HG02970 (cell line): ENCODE measurements around the gene AIF1.
A peak's percentile ranks its signal among the peaks of the same experiment; 100 is the strongest.

Experiments used
- ATAC-seq: cut with Tn5 transposase; IDR thresholded peaks from one replicate; pipeline ENCODE4 v1.9.1; 2021; ENCODE audit warnings: mild to moderate bottlenecking, moderate library complexity, moderate number of reproducible peaks; ENCODE audit not compliant: unreplicated experiment, low FRiP score

AIF1 gene

DNA sequence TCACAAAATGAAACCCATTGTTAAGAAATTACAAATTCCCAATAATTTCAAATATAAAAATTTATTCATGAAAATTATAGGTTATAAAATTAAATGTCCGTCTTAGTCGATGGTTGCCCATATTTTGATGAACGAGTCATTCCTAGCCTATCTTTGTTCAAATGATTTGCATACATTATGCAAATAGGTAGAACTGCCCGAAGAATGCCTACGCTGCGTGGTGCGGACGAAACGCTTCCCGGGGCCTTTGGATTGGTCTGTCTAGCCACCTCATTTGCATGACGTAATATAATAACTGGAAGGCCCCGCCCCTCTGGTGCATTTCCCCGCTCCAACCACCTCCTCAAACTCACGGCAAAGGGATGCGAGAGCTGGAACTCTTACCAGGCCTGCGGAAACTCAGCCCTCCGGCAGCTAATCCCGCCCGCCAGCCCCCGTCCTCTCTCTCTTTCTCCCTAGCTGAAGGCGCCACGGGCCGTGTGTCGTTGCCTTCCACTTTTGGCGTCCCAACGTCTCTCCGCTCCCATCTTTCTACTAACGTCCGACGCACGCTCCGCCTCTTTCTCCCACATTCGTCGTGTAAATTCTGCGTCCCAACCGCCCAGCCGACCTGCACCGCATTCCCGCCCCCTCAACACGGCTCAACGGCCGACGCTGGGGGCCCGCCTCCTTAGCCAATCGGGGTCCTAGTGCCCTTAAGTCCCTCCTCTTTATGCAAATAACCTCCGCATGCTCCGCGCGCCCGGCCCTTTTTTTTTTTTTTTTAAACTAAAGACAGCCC, 5.0 kb downstream of the AIF1 start:
- ATAC-seq = peak; percentile 85

DNA sequence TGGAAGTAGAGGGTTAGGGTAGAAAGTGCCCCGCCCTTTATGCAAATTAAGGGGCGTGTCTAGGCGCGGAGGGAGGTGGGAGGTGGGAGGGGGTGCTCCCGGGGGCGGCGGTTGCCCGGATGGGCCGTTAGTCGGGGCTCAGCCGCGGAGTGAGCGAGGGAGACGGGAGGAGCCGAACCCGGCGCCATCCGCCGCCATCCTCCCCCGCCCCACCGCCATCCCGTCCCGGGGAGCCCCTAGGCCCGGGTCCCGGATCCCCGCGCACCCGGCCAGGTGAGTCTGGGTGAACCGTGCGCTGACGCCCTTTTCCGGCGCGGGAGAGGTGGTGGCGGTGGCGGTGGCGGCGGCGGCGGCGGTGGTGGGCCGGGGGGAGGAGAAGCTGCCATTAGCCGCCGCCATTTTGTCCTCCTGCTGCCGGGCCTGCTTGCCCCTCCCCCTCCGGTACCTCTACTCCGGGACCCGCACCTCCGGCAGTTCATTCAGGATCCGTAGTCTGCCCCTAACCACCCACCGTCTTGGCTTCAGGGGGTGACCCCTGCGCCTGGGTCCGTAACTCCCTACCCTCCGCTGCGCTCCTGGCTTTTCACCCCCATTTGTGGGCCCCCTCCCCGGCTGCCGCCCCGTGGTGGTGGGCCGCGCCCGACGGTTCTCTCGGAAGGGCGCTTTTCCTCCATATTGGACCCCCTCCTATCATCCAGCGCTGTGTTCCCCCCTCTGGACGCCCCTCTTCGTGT, 5.7 kb downstream of the AIF1 start, which contains the start of gene PRRC2A:
Gene PRRC2A (plus strand): TSS at position 130 of the 734 bp plus-strand sequence. CDS start 2,075 bp downstream, outside the sequence.
- ATAC-seq = peak; percentile 67

DNA sequence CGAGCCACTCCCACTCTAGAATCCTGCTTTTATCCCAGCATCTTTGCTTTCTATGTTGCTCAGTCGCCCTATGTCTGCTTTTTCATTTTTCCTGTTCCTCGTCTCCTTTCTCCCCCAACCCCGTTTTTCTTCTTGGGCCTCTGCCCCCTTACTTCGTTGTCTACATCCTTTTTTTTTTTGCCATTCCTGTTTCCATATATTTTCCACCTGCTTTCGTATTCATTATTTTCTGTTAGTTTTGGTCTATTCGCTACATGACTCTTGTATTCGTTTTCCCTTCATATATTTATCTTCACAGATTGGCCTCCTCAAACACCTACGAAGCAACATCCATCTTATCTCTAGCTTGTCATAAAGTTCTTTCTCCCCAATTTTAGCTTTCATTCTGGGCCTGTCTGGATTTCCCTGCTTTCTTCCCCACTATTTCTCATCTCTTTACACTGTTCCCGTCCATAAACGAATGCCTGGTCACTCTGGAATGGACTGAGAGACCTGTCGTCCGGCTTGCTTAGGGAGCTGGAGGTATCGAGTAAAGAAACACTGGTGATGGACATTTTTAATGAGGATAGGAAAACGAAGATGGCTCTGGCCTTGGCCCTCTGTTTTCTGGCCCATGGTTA, 6.4 kb downstream of the AIF1 start:
- ATAC-seq = no peak

DNA sequence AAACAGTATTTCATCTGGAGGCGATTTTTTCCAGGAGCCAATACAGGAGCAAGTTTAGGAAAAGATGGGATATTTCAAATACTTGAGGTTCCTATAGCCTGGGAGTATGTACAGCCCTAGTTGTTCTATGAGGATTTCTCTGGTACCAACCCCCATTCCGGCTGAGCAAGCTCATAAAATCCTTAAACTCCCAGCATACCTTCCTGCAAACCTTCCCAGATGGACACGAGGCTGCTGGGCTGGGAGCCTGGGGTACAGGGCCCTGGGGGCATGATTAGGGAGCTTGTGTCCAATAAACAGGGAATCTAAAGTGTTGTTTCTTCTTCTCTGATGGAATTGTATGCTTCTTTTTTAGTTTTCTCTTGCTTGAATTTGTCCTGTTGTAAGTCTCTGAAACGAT, 7.0 kb downstream of the AIF1 start:
- no peak for ATAC-seq

DNA sequence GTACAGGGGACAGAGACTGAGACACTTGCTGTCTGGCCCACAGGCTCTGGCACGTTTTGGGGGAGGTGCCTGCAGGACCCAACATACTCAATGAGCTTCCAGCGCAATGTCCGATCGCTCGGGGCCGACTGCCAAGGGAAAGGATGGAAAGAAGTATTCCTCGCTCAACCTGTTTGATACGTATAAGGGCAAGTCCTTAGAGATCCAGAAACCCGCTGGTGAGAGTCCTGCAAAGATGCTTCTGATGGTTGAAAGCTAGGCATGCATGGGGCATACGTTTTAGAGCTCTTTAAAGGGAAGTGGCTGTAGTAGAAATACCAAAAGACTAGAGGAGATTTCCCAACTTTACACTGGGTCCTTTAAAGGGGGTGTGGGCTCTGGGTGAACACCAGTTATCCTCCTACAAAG, 7.7 kb downstream of the AIF1 start:
- no peak for ATAC-seq

DNA sequence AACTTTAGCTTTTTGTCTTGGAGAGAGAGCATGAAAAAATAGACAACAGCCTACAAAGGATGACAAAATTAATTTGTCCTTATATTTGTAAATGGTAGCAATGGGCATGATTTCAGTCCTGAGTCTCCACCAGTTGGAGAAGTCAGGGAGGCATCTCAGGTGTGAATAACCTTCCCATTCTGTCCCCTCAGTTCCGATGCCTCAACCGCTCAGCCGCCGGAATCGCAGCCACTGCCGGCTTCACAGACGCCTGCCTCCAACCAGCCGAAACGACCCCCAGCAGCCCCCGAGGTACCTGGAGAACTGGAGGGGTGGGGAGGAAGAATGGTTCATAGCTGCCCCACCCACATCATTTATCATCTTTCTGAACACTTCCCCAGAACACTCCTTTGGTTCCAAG, 9.0 kb downstream of the AIF1 start:
- ATAC-seq = no peak

DNA sequence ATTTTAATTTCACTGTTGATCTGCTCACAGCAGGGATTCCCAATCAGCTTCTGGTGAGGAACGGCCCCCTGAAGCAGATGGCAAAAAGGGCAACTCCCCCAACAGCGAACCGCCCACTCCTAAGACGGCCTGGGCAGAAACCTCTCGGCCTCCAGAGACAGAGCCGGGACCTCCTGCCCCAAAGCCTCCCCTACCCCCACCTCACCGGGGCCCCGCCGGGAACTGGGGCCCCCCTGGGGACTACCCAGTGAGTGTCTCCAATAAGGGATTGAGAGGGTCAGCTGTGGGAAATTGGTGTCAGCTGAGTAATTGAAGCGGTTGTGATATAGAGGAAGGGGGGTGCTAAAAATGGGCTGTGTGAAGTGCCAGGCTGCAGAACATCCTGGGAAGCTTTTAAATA, 11.9 kb downstream of the AIF1 start:
- no peak for ATAC-seq

DNA sequence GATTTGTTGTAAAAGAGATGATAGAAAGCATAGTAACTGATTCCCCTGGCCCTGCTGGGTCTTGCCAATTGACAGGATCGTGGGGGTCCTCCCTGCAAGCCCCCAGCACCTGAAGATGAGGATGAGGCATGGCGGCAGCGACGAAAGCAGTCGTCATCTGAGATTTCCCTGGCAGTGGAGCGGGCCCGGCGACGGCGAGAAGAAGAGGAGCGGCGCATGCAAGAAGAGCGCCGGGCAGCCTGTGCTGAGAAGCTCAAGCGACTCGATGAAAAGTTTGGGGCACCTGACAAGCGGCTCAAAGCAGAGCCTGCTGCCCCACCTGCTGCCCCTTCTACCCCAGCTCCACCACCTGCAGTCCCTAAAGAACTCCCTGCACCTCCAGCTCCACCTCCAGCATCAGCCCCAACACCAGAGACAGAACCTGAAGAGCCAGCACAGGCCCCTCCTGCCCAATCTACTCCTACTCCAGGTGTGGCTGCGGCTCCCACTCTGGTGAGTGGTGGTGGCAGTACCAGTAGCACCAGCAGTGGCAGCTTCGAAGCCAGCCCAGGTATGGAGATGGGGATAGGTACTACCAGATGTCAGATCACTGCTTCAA, 12.8 kb downstream of the AIF1 start:
- ATAC-seq = no peak

DNA sequence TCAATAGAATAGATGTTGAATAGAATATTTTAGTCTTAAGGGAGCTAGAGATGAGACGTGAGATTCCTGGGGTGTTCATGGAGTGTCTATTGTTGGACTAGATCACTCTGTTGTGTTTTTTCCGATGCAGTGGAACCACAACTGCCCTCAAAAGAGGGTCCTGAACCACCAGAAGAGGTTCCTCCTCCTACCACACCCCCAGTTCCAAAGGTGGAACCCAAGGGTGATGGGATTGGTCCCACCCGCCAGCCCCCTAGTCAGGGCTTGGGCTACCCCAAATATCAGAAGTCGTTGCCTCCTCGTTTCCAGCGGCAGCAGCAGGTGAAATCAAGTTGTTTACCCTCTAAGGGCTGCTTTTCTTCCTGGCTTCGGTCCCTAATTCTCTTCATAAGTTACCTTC, 14.0 kb downstream of the AIF1 start:
- ATAC-seq = no peak

DNA sequence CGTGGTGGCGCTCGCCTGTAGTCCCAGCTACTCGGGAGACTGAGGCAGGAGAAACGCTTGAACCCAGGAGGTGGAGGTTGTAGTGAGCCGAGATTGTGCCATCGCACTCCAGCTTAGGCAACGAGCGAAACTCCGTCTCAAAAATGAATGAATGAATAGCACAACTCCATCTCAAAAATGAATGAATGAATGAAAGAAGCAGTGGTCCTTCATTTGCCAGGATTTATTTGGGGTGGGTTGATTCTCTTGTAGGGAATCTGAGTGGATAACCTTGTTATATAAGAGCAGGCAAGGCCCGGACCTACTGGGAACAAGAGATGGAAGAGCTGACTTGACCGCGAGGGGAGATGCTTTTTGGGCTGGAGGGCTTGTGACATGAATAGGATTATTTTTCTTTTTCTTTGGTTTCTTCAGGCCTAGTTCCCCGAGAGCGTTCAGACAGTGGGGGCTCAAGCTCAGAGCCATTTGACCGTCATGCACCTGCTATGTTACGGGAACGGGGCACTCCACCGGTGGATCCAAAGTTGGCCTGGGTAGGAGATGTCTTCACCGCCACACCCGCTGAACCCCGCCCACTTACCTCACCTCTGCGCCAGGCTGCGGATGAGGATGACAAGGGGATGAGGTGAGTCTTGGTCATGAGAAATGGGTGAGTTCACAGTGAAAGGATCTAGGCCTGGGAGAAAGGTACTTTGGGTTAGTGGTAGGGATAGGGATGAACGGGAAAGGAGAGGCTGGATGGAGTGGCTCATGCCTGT, 15.3 kb downstream of the AIF1 start:
- ATAC-seq = no peak

DNA sequence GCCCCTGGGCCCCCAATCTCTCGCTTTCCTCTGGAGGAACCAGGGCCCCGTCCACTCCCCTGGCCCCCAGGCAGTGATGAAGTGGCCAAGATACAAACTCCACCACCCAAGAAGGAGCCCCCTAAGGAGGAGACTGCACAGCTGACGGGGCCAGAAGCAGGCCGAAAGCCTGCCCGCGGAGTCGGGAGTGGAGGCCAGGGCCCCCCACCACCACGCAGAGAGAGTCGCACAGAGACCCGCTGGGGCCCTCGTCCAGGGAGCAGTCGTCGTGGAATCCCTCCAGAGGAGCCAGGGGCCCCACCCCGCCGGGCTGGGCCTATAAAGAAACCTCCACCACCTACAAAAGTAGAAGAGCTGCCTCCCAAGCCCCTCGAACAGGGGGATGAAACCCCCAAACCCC, 16.2 kb downstream of the AIF1 start:
- no peak for ATAC-seq

DNA sequence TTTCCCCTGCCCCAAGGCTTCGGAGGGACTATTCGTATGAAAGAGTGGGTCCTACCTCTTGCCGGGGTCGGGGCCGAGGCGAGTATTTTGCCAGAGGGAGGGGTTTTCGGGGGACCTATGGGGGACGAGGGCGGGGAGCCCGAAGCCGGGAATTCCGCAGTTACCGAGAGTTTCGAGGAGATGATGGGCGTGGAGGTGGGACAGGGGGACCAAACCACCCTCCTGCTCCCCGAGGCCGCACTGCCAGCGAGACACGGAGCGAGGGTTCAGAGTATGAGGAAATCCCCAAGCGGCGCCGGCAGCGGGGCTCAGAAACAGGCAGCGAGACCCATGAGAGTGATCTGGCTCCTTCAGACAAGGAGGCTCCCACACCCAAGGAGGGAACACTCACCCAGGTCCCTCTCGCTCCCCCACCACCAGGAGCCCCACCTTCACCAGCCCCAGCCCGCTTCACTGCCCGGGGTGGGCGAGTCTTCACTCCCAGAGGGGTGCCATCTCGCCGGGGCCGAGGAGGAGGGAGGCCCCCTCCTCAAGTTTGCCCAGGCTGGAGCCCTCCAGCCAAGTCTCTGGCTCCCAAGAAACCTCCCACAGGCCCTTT, 16.7 kb downstream of the AIF1 start:
- ATAC-seq = no peak

DNA sequence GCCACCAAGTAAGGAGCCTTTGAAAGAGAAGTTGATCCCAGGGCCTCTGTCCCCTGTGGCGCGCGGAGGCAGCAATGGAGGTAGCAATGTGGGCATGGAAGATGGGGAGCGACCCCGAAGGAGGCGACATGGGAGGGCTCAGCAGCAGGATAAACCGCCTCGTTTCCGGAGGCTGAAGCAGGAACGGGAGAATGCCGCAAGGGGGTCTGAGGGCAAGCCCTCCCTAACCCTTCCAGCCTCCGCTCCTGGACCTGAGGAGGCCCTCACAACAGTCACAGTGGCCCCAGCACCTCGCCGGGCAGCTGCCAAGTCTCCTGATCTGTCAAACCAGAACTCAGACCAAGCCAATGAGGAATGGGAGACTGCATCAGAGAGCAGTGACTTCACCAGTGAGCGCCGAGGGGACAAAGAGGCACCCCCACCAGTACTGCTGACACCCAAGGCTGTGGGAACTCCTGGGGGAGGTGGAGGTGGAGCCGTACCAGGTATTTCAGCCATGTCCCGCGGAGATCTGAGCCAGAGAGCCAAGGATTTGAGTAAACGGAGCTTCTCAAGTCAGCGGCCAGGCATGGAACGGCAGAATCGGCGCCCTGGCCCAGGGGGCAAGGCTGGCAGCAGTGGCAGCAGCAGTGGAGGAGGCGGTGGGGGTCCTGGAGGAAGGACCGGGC, 17.4 kb downstream of the AIF1 start:
- no peak for ATAC-seq

DNA sequence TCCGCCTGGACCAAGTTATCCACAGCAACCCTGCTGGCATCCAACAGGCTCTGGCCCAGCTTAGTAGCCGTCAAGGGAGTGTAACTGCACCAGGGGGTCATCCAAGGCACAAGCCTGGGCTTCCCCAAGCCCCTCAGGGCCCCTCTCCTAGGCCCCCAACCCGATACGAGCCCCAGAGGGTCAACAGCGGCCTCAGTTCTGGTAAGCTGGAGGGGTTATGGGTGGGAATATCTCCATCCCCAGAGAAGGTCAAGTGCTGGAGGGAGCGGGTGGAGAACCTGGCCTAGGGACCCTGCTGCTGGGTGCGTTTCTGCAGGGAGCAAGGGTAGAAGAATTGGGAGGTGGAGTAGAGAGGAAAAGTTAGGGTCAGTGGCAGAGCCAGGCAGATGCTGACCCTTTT, 18.4 kb downstream of the AIF1 start:
- ATAC-seq = no peak

DNA sequence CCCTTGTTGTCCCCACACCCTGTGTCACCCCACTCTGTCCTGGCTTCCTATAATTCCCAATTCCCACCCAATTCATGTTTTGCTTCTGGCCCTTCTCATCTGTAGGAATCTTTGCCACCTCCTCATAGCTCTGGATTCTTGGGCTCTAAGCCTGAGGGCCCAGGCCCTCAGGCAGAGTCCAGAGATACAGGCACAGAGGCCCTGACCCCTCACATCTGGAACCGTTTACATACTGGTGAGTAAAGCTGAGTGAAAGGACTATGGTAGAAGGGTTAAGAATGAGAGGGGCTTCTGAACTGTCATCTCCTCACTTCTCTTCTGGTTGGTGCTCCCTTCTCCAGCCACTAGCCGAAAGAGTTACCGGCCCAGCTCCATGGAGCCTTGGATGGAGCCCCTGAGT, 19.1 kb downstream of the AIF1 start:
- no peak for ATAC-seq

DNA sequence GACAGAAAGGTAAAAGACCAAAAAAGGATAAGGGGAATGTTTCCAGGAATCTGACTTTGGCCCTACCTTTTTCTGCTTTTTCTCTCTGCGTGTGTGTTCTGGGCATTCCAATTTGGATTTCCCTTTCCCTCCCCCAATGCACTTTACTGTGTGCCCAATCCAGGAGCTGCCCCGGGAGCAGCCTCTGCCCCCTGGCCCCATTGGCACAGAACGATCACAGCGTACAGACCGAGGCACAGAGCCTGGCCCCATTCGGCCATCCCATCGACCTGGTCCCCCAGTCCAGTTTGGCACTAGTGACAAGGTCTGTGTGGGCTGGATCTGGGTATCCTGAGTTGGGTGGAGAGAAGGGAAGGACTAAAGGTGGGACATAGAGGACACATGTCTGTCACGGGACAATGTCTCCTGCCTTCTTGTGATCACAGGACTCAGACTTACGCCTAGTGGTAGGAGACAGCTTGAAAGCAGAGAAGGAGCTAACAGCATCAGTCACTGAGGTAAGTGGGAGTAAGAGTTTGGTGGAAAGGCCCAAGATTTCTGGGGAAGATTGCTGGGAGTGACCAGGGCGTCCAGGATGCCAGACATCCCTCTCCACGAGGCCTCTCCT, 20.0 kb downstream of the AIF1 start:
- ATAC-seq = no peak

DNA sequence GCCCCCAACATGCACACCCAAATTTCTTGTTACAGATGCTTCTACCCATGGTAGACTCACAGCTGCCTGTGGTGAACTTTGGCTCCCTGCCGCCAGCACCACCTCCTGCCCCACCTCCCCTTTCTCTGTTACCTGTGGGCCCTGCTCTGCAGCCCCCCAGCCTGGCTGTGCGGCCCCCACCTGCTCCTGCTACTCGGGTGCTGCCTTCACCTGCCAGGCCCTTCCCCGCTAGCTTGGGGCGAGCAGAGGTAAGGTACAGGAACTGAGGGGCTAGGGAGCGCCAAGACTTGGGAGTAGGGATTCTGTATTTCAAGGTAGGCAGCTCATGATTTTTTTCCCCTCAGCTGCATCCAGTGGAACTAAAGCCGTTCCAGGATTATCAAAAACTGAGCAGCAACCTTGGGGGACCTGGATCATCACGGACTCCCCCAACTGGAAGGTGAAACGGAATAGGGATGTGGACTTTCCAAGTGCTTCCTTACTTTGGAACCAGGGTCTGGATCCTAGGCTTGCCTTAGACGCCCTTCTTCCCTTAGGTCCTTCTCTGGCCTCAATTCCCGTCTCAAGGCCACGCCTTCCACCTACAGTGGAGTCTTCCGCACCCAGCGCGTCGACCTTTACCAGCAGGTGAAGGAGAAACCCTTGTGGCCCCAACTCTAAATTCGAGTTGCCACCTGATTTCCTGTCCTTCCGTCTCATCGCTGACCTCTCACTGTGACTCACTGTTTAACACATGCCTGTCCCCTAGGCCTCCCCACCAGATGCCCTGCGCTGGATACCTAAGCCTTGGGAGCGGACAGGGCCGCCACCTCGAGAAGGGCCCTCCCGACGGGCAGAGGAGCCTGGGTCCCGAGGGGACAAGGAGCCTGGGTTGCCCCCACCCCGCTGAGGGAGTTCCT, 21.9 kb downstream of the AIF1 start:
- ATAC-seq = no peak

DNA sequence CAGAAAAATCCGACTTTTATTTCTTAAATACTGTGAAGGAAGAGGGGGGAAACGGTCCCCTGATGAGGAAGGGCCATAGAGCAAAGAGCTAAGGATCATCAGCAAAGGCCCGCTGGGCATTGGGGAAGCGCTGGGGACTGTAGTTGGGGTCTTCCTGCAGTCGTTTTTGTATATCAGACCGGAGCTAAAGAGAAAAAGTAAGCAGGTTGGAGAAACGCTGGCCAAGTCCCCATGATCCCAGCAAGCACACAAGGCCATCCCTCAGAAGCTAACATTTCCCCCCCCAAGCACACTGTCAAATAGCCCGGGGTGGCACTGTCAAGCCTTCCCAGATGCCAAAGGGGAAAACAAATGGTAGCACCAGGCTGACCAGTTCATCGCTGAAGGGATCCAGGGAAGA, 24.0 kb downstream of the AIF1 start:
- no peak for ATAC-seq
